Measurements from ENCODE around the gene TRAF5.

Gene TRAF5

GRCh38 chr1:211375949-211376348, 49.3 kb downstream of the TRAF5 start:
- no peak overlapping the region for H3K27ac ChIP-seq
- no peak for TF ChIP-seq CTCF (conservative IDR thresholded peaks at IDR 0.05)

- no peak for TF ChIP-seq CTCF (conservative IDR thresholded peaks at IDR 0.05)
- H3K27ac ChIP-seq, result no peak overlapping the region
Measured at GRCh38 chr1:211376807-211377470, 50.3 kb downstream of the TRAF5 start.

GRCh38 chr1:211377539-211378450, 51.2 kb downstream of the TRAF5 start:
- H3K27ac ChIP-seq, result no peak overlapping the region
- TF ChIP-seq CTCF (conservative IDR thresholded peaks at IDR 0.05), result no peak

GRCh38 chr1:211378844-211379243, 52.2 kb downstream of the TRAF5 start:
- no peak for TF ChIP-seq CTCF (conservative IDR thresholded peaks at IDR 0.05)
- no peak overlapping the region for H3K27ac ChIP-seq

GRCh38 chr1:211379446-211379845, 52.8 kb downstream of the TRAF5 start:
- no peak overlapping the region for H3K27ac ChIP-seq
- no peak for TF ChIP-seq CTCF (conservative IDR thresholded peaks at IDR 0.05)

GRCh38 chr1:211381481-211382181, 55.0 kb downstream of the TRAF5 start:
- TF ChIP-seq CTCF (conservative IDR thresholded peaks at IDR 0.05), result no peak
- H3K27ac ChIP-seq, result peak overlapping the region; percentile 94

GRCh38 chr1:211382182-211382713, 55.6 kb downstream of the TRAF5 start:
- no peak for TF ChIP-seq CTCF (conservative IDR thresholded peaks at IDR 0.05)
- peak overlapping the region; percentile 94 for H3K27ac ChIP-seq

Data from VCaP (cell line).